Lung (tissue), 12 donors: Measurements from ENCODE around the gene AIFM3. TPM values are rescaled to one million over a fixed set of nuclear protein-coding genes. Genes with fewer than 3 reads are reported as not detected.
"Not testable (repeated sequence)": the region's sequence is repeated elsewhere in the genome, so short reads cannot be mapped to it uniquely, and the experiment has no call there.

Experiments used
- ATAC-seq: fragments of 200-7000 bp; cut with Tn5 transposase; one replicate; pipeline ENCODE4 v1.9.1; 2020; ENCODE audit warnings: moderate number of reproducible peaks; ENCODE audit not compliant: insufficient read depth, low FRiP score
- DNase-seq, 3 donors: peaks; one replicate each; pipeline ENCODE4 v3.0.0-alpha.2; 2013 to 2017
- H3K27ac ChIP-seq, 2 donors: one replicate each; pipeline ENCODE4 v1.5.1; 2013; ENCODE audit warnings: mild to moderate bottlenecking in 2 of 2, moderate library complexity in 2 of 2, control low read depth in 1 of 2, inconsistent platforms in 1 of 2, low read depth in 1 of 2, low read length in 1 of 2
- H3K27me3 ChIP-seq, 3 donors: one replicate each; pipeline ENCODE4 v1.5.1; 2013; ENCODE audit warnings: low read length in 2 of 3; ENCODE audit not compliant: control insufficient read depth in 3 of 3, insufficient read depth in 3 of 3
- H3K36me3 ChIP-seq, 4 donors: one replicate each; pipeline ENCODE4 v1.5.1; 2013; ENCODE audit warnings: low read length in 4 of 4, mild to moderate bottlenecking in 1 of 4, moderate library complexity in 1 of 4; ENCODE audit not compliant: control insufficient read depth in 4 of 4, insufficient read depth in 4 of 4
- H3K4me1 ChIP-seq, 5 donors: one replicate each; pipeline ENCODE4 v1.5.1; 2013; ENCODE audit warnings: low read length in 5 of 5, mild to moderate bottlenecking in 2 of 5, moderate library complexity in 1 of 5; ENCODE audit not compliant: control insufficient read depth in 5 of 5, insufficient read depth in 5 of 5
- H3K4me3 ChIP-seq: one replicate; pipeline ENCODE4 v1.5.1; 2013; ENCODE audit warnings: mild to moderate bottlenecking, control low read depth, moderate library complexity
- H3K9ac ChIP-seq, 2 donors: one replicate each; pipeline ENCODE4 v1.5.1; 2013; ENCODE audit warnings: low read length in 2 of 2, control low read depth in 1 of 2; ENCODE audit not compliant: insufficient read depth in 1 of 2
- H3K9me3 ChIP-seq, 4 donors: one replicate each; pipeline ENCODE4 v1.5.1; 2013; ENCODE audit warnings: low read length in 3 of 4, mild to moderate bottlenecking in 1 of 4, moderate library complexity in 1 of 4; ENCODE audit not compliant: control insufficient read depth in 4 of 4, insufficient read depth in 3 of 4
- WGBS, 2 donors: extraction: QIAGEN DNeasy Blood & Tissue Kit; methylation state at CpG; one replicate each; pipeline ENCODE4 v1.1.7; 2013; 5-methylcytosine and 5-hydroxymethylcytosine counted together
- polyA plus RNA-seq, 2 donors: library from polyadenylated mRNA; stranded (reverse); fragments of 200-250 nt; gene quantifications; one replicate each; pipeline ENCODE4 v1.2.1, GENCODE V29; 2013
- total RNA-seq, 2 donors: library from RNA; depleted of rRNA in 1 of 2; stranded (reverse); fragments of >200 nt in 1 of 2; gene quantifications; one replicate each; pipeline ENCODE4 v1.2.1, GENCODE V29; 2014 to 2021
- TF ChIP-seq, protein P1 (sequence below): IDR thresholded peaks from 2 replicates; pipeline ENCODE4 v1.5.1; 2012; ENCODE audit warnings: mild to moderate bottlenecking; ENCODE audit errors: control extremely low read depth, extremely low read depth
- donor health status: control.
- donor health status: control.
- donor health status: Bipolar disorder and iron deficiency.
- donor health status: healthy.
- donor health status: DM: yes; HTN: yes; CAD: no.

AIFM3 gene
- total and polyA plus RNA-seq, 4 donors, result 0.48 to 7.5 (median 4.8) TPM

DNA sequence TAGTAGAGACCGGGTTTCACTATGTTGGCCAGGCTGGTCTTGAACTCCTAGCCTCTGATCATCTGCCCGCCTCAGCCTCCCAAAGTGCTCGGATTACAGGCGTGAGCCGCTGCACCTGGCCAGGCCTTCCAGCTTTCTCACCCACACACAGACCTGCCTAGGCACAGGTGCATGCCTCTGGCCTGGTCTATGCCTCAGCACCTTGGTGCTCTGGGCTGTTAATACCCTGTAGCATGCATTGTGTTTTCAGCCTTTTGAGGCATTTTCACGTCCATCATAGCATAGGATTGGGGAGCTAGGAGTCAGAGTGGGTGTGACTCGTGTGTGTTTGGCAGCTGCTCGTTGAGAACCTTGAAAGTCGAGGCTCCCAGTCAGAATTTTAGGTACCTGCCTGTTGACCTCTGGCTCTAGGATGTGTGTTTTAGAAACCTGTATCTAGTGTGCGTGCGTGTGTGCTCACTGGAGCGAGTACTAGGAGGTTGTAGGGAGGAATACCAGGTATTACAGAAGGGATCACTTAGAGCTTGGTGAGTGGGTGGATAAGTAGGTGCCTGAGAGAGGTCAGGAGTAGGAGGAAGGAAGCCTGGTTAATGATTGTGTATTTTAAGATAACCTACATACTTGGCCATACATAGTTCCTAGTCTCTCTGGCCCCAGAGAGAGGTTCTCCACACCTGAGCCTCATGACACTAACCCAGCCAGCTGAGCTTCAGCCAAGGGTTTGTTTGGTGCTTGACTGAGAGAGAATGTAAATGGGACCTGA, 29.8 kb upstream of the AIFM3 start:
- 68 to 82% methylated on average over 12 of the region's 12 CpGs for WGBS, 2 donors
- Histone ChIP-seq H3K9ac (no peak overlapping the region), H3K4me3 (no peak overlapping the region), H3K36me3 (peaks cover 4 to 14% (median 8%) of the 10 kb centered on the region in 4 donors), H3K9me3 (no peaks in the 10 kb centered on the region), H3K27me3 (no peaks in the 10 kb centered on the region), H3K27ac (peak overlapping the region in 1 of 2 donors; percentile 61), H3K4me1 (peaks cover 0 to 18% (median 6%) of the 10 kb centered on the region in 5 donors)
- ATAC-seq (peak; percentile 78), DNase-seq (peak; percentile 45 to 77 (median 46))
- TF ChIP-seq, protein P1, sequence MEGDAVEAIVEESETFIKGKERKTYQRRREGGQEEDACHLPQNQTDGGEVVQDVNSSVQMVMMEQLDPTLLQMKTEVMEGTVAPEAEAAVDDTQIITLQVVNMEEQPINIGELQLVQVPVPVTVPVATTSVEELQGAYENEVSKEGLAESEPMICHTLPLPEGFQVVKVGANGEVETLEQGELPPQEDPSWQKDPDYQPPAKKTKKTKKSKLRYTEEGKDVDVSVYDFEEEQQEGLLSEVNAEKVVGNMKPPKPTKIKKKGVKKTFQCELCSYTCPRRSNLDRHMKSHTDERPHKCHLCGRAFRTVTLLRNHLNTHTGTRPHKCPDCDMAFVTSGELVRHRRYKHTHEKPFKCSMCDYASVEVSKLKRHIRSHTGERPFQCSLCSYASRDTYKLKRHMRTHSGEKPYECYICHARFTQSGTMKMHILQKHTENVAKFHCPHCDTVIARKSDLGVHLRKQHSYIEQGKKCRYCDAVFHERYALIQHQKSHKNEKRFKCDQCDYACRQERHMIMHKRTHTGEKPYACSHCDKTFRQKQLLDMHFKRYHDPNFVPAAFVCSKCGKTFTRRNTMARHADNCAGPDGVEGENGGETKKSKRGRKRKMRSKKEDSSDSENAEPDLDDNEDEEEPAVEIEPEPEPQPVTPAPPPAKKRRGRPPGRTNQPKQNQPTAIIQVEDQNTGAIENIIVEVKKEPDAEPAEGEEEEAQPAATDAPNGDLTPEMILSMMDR, result no peak

- H3K27ac ChIP-seq, result peak overlapping the region in 1 of 2 donors; percentile 13
- TF ChIP-seq, protein P1, result no peak
- peaks cover 0 to 18% (median 6%) of the 10 kb centered on the region in 5 donors for H3K4me1 ChIP-seq
Measured at GRCh38 chr22:20937794-20938671, 29.0 kb upstream of the AIFM3 start.

GRCh38 chr22:20939457-20940185, 27.4 kb upstream of the AIFM3 start:
- WGBS, 2 donors, result 83 to 92% methylated on average over 14 of the region's 14 CpGs
- not testable (repeated sequence) for H3K27me3 ChIP-seq, H3K4me3 ChIP-seq, H3K9ac ChIP-seq, H3K36me3 ChIP-seq, ATAC-seq, H3K9me3 ChIP-seq, DNase-seq
- Histone ChIP-seq H3K27ac (peak overlapping the region in 1 of 2 donors; percentile 33), H3K4me1 (peaks cover 0 to 18% (median 6%) of the 10 kb centered on the region in 5 donors)

More at GRCh38 chr22:20937794-20938671, 29.0 kb upstream of the AIFM3 start:
- WGBS, 2 donors, result 71 to 81% methylated on average over 8 of the region's 8 CpGs
- no peak overlapping the region for H3K4me3 ChIP-seq
- H3K9ac ChIP-seq, result no peak overlapping the region
- H3K9me3 ChIP-seq, result no peaks in the 10 kb centered on the region
- H3K27me3 ChIP-seq, result no peaks in the 10 kb centered on the region
- DNase-seq (no peak), ATAC-seq (no peak)
- peaks cover 4 to 14% (median 8%) of the 10 kb centered on the region in 4 donors for H3K36me3 ChIP-seq
